SHP77 (cell line): ENCODE measurements around the gene HSPA1A.

Experiments used
- DNase-seq, 2 experiments: peaks; one replicate each; lab custom pipeline; 2025; lab: John Stamatoyannopoulos, UW

Gene HSPA1A

GRCh38 chr6:31815025-31815838 lies at the start of gene HSPA1A, which contains the start of gene HSPA1L:
TSS of gene HSPA1A (plus strand) at chr6:31815543. CDS start at chr6:31815757, 214 bp downstream.
TSS of gene HSPA1L (minus strand) at chr6:31815283. CDS start at chr6:31811972, 3,311 bp downstream.
- peak; percentile 92 to 97 for DNase-seq

GRCh38 chr6:31765559-31765909 lies 49.8 kb upstream of the HSPA1A start:
- DNase-seq, result no peak

- DNase-seq, result no peak
Observed at GRCh38 chr6:31765910-31766794, 49.2 kb upstream of the HSPA1A start.

GRCh38 chr6:31767096-31767645 lies 48.2 kb upstream of the HSPA1A start:
- no peak for DNase-seq

- no peak for DNase-seq
Observed at GRCh38 chr6:31768363-31769257, 46.7 kb upstream of the HSPA1A start.

- peak; percentile 23 to 34 for DNase-seq
Observed at GRCh38 chr6:31769684-31770371, 45.5 kb upstream of the HSPA1A start.

GRCh38 chr6:31770860-31771259 lies 44.5 kb upstream of the HSPA1A start:
- no peak for DNase-seq

- DNase-seq, result no peak
Observed at GRCh38 chr6:31771992-31772358, 43.4 kb upstream of the HSPA1A start.

GRCh38 chr6:31775184-31775583 lies 40.2 kb upstream of the HSPA1A start:
- DNase-seq, result no peak

- DNase-seq, result no peak
Observed at GRCh38 chr6:31775633-31776484, 39.5 kb upstream of the HSPA1A start.

GRCh38 chr6:31776485-31776988 lies 38.8 kb upstream of the HSPA1A start:
- peak in 1 of 2 experiments; percentile 31 for DNase-seq

GRCh38 chr6:31776989-31777666 lies 38.2 kb upstream of the HSPA1A start, which contains the start of gene VWA7:
TSS of gene VWA7 (minus strand) at chr6:31777328. CDS start at chr6:31776779, 549 bp downstream.
- peak; percentile 52 to 63 for DNase-seq

GRCh38 chr6:31777667-31778050 lies 37.7 kb upstream of the HSPA1A start:
- DNase-seq, result no peak

- no peak for DNase-seq
Observed at GRCh38 chr6:31778193-31778592, 37.1 kb upstream of the HSPA1A start.

GRCh38 chr6:31778999-31779885 lies 36.1 kb upstream of the HSPA1A start:
- no peak for DNase-seq

- no peak for DNase-seq
Observed at GRCh38 chr6:31779908-31780307, 35.4 kb upstream of the HSPA1A start.

GRCh38 chr6:31780507-31781243 lies 34.7 kb upstream of the HSPA1A start:
- DNase-seq, result no peak
